ENCODE measurements around the gene CNTNAP5.

CNTNAP5 gene

DNA sequence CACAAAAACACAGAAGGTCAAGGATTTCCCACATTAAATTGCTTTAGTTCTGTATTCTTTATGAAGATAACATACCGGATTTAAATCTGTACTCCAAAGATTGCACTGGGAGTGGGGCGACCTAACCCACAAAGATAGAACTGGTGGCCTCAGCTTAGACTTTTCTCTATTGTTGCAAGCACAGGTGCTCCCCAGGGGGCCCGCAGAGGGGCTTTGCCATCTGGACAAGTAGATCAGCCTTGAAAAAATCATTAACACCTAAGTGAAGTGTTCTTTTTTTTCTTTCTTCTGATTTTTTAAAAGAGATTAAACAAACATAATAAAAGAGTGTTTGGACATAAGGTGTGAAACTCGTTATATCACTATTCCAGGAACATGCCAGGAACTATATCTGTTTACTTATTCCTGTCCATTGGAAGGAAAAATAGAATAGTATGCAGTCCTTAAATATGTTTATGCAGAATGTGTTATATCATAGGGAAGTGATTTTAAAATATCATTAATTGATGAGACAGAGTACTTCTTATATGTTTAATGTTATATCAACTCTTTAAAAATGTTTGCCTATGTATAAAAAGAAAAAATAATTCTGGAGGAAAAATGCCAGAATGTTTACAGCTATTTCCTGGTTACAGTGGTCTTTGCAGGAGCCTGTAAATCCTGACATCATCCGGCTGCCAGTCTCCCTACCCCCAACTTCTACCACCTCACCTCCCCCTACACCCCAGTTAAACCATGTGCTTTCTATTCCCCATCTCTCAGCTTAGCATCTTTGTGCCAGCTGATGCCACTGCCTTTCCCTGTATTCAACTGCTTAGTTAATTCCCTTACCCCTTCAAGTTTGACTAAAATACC is 679.2 kb downstream of the CNTNAP5 start:
- no peak for DNase-seq

DNA sequence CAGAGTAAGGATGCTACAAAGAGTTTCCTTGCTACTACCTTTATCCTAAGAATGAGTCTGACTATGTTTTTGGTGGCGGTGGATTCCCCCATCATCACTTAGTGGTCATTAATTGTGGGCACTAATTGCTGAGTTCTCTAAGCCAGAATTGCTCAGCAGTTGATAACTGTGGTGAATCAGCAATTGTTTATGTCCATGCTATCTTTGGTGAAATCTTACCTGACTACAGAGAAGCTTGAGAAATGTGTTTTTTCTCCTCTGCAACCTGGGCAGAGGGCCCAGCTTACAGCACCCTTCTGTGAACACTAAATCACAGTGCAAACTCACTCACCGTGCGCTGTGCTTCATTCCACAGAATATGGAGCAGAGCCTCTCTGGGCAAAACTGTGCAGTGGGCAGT is 683.6 kb downstream of the CNTNAP5 start:
- no peak for DNase-seq

DNA sequence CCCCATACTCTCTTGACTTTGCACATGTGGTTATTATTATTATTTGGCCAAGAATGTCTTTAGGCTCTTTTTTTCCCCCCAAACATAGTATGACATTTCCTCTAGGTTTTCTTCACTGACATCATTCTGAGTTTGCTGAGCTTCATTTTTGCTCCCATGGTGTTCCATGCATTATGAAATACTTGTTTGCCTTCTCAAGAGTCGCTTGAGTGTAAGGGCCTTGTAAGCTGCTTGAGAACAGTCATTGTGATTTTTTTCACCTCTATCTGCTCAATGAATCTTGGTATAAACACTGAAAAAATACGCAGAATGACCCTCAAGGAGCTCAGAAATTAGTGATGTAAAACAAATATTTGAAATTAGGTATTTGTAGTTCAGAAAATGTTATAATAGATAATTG is 688.9 kb downstream of the CNTNAP5 start:
- DNase-seq: no peak

DNA sequence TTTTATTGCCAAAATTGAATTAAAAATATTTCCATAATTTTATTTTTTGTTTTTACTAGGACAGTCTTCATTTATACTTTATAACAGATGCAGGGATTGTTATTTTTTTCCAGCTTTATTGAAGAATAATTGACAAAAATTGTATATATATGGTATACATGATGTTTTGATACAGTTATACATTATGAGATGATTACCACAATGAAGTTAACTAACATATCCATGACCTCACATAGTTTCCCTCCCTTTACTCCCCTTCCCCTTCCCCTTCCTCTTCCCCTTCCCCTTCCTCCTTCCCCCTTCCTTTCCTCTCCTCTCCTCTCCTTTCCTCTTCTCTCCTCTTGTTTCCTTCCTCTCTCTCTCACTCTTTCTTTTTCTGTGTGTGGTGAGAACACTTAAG is 700.1 kb downstream of the CNTNAP5 start:
- no peak for DNase-seq

DNA sequence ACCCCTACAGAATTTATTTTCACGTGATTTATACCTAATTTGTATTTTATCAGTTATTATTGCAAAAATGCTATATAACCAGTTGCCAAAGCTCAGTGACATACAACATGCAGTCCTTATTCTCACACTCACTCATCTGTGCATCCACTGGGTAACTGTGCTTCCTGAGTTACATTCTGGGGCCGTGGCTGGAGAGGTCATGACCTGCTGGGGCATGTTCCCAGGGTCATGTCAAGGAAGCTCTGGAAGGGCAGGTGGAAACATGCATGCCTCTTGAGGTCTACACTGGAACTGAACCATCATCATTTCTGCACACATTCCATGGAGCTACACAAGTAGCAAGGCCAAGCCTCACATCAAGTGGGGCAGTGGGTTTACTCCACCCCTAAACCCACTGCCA is 715.5 kb downstream of the CNTNAP5 start:
- no peak for DNase-seq

DNA sequence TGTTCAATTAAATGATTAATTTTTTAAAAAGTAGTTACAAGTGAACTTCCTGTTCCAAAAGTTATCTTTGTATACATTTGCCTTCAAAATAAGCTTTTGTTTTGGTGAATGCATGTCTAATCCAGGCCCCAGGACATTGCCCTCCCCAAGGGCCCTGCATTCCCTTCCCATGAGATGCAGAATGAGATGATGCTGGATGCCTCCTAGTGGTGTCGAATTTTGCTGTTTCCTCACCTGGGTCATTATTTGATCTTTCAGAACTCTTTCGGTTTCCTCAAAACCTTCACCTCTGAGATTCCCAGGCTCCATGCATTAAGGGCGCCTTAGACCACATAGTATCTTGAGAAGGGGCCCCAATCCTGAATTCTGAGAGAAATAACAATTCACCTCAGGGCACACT is 728.8 kb downstream of the CNTNAP5 start:
- DNase-seq: no peak

DNA sequence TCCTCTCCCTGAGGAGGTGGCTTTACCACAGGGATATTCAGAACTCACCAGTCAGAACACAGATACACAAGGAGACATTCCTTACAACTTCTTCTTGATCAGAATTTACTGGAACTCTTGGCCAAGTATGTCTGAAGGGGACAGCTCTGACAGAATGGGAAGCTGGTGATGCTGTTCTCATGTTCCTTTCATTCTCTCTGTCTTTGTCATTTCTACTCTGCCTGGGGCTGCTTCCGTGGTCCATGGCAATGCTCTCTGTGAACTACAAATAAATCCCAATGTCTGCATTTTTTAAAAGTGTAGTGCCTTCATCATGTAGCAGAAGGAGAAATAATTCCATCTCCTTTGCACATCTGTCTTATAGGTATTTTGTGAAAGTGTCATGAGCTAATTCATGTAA is 730.3 kb downstream of the CNTNAP5 start:
- peak; percentile 18 for DNase-seq

DNA sequence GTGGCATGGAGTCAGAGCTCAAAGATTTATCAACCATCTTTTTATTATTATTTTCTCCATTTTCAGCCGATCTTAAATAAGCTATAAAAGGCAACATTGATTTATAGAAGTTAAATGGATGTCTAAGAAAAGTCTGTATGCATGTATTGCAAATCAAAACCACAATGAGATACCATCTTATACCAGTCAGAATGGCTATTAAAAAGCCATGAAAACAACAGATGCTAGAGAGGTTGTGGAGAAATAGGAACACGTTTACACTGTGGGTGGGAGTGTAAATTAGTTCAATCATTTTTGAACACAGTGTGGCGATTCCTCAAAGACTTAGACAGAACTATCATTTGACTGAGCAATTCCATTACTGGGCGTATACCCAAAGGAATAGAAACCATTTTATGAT is 731.0 kb downstream of the CNTNAP5 start:
- no peak for DNase-seq

DNA sequence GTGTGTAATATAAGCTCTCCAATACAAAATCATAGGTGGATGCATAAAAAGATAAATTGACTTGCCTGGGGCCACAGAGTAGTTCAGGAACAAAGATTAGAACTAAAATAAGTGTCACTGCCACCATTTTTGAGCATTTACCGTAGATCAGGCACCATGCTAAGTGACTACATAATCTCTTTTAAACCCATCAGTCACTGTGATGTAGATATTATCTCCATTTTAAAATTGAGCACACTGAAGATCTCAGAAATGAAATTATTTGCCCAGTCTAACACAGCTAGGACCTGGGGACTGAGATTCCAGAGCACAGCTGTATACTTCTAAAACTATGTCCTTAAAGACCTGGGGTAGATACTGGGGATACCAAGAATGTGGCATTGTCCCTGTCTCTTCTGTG is 737.3 kb downstream of the CNTNAP5 start:
- no peak for DNase-seq

DNA sequence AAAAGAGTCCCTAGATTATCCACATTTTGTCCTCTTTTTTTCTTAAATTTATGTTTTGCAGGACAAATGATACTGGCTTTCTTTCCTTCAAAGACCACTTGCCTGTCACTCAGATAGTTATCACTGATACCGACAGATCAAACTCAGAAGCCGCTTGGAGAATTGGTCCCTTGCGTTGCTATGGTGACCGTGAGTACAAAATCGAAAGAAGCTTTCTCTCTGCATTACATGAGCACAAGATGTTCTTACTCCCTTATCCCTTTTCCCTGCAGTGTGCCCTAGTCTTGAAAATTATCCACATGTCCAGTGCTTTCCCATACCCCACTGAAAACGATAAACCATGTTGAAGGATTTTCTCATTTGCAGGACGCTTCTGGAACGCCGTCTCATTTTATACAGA is 738.5 kb downstream of the CNTNAP5 start:
- no peak for DNase-seq

DNA sequence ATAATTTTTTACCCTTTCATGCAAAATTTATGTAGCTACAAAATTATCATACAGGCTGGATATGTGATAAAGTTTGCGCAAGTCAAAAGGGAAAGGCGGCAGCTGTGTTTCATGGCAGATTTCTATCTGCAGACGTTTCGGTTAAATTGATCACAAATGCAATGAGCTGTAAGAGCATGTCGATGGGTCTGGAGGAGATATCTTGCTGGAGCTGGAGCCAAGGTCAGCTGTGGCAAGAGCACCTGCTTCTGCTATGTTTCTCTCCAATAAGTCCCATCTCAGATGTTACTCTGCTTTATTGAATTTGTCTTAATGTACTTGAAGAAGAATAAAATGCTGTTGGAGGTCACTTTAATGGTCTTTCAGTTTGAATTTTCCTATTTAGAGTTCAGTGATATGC is 749.7 kb downstream of the CNTNAP5 start:
- DNase-seq: no peak

DNA sequence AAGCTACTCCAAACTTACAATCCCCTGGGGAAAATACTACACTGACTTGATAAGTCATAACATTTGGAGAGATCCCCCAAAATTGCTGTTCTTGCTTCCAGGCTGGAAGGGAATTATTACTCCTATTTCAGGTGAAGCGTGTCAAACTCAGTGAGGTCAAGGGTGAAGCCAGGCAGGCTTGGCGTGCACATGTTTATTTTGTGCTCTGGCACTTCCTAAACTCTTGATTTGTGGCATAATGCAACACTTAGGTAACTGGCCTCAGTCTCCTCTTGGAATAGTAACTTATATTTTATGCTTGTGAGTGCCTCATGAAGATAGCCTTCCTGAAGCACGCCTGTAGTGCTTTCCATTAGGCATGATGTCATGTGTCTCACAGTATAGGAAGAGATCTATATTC is 751.2 kb downstream of the CNTNAP5 start:
- no peak for DNase-seq

DNA sequence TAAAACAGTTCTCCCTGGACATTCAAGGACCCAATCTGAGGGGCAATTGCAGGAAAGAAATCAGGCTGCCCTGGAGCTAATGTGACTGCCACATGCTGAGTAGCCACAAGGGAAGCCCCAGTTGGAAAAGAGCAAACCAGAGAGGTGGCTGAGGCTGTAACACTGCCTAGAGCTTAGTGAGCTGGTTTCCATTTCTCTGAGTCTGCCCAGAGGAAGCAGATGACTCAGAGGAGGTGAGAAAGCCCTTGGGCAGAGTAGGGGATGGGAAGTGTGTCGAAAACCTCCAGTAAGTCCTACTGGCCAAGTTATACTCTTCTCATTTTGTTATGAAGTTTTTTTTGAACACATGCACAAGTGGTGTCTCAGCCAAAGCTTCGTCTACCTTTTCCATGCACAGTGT is 753.0 kb downstream of the CNTNAP5 start:
- no peak for DNase-seq

DNA sequence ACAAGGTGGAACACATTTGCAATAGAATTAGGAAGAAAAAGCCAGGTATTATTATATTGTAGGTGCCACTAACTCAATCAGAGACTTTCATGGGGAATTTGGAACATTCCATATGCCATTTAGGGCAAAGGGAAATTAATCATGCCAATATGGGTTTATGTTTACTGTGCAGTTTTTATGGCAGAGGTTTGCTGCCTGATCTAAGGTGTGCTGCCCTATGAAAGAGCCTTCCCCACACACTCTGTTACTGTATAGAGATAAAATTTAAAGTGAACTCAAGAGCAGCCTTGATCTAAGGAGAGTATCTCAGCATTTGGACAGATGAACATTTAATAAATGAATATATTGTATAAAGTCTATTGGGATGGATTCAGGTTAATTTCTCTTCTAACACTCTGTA is 771.6 kb downstream of the CNTNAP5 start:
- no peak for DNase-seq

DNA sequence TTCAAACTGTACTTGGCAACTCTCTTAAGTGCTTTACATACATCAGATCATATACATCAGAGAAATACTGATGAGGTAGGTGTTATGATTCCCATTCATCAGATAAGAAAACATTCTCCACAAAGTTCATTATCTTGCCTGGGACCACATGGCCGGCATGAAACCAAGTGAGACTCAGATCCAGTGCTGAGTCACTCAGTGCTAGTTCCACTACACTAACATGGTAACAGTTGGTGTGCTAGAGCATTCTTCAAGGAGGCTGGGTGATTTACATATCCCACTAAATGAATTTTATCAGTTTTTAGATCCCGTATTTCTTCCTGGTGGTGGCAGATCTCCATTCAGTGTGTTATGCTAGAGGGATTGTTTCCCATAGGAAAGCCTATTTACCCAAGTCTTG is 772.0 kb downstream of the CNTNAP5 start:
- no peak for DNase-seq

DNA sequence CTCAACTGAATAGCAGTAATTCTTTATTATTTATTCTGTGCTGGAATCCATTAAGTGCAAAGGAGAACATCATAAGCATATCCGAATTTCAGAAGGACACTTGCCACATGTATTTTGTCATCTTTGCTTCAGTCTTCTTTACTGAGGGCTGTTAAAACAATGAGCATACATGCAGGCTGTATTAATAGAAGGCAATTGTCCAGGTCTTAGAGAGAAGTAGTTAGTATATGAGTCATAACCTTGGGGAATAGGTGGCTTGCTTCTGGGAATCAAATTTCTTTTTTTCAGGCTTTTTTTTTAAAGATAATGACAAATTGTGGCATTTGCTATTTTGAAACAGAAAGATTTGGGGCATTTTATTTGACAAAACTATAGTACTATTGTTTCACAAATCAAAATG is 773.5 kb downstream of the CNTNAP5 start:
- peak; percentile 2 for DNase-seq

DNA sequence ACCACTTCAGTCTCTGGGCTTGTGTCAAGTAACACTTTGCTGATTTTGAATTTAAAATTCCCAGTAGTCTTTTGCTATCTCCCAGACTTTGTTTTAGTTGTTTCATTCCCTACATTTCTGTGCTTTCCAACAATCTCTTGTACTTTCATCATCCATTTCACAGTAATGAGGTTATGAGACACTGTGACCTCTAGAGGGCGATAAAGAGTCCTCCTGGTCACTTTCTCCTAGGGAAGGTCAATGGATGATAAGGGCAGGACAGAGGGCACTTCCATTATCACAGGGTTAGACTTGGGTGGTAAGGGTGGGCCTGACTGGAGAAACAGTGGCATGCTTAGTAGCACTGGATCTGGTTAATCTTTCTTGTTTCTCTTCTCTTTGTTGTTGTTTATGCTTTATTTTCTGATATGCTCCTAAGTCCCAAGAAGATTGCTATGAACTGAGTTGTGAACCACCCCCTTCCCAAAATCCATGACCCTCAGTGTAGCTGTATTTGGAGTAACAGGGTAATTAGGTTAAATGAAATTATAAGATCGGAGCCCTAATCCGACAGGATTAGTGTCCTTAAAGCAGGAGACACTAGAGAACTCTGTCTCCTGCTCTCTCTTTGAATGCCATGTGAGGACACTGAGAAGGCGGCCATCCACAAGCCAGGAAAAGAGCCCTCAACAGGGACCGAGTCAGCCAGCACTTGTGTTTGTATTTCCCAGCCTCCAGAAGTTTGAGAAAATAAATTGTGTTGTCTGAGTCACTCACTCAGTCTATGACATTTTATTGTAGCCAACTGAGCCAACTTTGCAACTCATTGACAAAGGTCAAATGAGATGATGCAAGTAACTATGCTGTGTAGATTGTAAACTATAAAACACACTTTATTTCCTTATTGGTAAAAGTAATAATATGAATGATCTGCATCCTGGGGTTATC is 779.2 kb downstream of the CNTNAP5 start:
- peak; percentile 31 for DNase-seq

DNA sequence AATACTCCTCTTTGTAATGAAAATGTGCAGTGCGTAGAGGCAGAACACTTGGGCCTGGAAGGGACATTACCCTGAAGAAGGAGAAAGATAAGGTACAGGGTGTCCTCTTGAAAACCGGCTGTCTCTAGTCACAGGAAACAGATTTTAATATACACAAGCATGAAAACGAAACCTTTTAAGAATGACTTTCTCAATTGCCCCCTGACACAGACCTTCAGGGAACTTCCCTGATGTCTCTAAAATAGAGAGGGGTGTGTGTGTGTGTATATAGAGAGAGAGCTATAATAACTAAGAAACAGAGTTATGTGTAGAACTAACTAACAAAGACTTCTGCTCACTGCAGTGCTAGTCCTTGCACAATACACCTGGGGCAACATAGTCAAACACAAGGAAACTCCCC is 780.0 kb downstream of the CNTNAP5 start:
- DNase-seq: no peak

DNA sequence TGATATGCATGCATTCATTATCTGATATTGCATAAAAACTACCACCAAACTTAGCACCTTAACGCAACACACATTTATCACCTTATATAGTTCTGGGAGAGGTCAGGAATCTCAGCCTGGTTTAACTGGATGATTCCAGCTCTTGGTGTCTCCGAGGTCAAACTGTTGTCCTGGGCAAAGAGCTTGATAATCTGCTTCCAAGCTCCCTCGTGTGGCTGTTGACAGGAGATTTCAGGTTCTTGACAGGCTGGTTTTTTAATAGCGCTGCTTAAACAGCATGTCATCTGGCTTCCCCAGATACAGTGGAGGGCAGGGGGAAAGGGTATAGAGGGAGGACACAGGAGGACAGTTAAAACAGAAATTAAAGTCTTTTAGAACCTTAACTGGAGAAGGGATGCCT is 785.0 kb downstream of the CNTNAP5 start:
- DNase-seq: no peak

DNA sequence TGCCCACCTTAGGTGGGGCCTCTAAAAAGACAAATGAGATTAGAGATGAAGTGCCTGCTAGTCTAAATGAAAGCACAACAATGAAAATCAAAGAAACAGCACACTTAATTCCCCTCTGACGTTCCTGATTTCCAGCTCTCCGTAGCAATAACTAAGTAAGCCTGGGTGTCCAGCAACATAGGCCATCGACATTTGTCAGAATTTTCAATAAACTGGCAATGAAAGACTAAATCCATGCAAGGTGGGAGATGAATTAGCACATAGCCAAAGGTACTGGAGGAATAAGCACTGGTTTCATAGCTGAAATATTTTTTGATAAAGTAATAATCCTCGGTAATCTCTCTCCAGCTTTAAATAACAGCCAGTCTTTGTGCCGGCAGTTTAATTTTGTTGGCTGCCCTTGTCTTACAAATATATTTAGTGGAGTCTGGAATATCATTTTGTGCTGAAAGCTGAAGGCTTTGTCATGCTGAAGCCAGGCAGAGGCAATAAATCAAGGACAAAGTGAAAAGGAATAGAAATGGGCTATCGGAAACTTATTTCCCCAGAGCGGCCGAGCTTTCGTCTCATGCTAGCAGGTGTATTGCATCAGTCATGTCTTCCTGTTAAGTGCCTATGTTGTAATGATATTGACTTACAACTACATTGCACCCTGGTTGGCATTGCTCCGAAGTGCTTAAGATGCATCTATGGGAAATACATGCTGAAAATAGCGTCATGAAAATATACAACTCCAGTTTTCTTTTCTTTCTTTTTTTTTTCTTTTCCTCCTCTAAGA is 790.1 kb downstream of the CNTNAP5 start:
- no peak for DNase-seq

DNA sequence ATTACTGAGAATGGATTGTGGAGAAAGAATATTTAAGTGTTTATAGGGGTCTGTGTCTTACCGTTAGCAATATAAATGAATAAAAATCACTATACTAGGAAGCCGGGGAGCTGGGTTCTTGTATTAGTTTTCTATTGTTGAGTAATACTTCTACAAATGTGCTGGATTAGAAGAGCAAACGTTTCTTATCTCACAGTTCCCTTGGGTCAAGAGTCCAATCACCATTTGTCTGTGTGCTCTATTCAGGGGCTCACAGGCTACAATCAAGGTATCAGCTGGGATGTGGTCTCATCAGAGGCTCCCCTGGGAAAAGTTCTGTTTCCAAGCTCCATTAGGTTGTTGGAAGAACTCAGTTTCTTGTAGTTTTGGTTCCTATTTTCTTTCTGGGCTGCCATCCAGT is 790.9 kb downstream of the CNTNAP5 start:
- no peak for DNase-seq

DNA sequence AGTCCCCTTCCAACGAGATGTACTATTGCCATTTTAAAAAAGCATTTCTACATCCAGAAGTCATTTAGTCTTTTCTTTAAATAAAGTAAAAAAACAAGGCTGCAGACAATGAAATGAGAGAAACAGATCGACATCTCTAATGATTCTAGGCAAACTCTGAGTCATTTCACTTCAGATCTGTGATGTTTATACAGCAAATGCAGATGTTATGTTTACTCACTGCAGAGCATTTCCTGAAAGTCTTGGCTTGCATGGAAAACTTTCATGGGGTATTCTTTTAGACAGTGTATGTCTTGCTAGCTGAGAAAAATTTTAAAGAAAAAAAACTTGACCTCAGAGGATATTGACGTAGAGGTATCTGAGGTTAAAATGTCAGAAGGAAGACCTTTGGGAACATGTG is 797.4 kb downstream of the CNTNAP5 start:
- DNase-seq: no peak

DNA sequence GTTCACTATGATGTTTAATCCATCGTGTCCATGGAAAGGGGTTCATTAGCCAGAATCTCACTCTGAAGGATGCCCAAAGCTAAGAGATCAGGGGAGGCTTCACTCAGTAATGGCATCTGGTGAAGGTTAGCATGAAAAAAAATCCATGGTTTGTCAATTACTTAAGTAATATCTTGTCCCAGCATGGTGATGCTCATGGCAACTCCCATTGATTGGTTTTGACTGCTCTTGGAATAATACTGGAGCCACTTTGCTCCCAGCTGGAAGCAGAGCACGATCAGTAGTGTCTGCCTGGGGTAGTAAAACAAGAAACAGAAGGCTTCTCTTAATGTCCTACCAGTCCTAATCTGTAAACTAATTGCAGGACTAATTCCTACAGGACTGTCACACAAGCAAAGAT is 799.4 kb downstream of the CNTNAP5 start:
- DNase-seq: no peak
